Brain microvascular endothelial cell (primary cell): ENCODE results near the gene PPFIA4.
A peak's percentile ranks its signal among the peaks of the same experiment; 100 is the strongest.

ENCODE experiments used
- DNase-seq: peaks from one replicate; pipeline ENCODE4 v3.0.0-alpha.2; 2020
- H3K27ac ChIP-seq: fragments of 250-450 bp; sonication (Bioruptor Pico); 2 replicates; pipeline ENCODE4 v1.5.1; 2020; ENCODE audit warnings: mild to moderate bottlenecking, moderate library complexity
- H3K27me3 ChIP-seq: fragments of 250-450 bp; sonication (Bioruptor Pico); replicated peaks from 2 replicates; pipeline ENCODE4 v1.5.1; 2020; ENCODE audit warnings: mild to moderate bottlenecking
- H3K36me3 ChIP-seq: fragments of 250-450 bp; sonication (Bioruptor Pico); replicated peaks from 2 replicates; pipeline ENCODE4 v1.5.1; 2020; ENCODE audit warnings: mild to moderate bottlenecking
- H3K4me3 ChIP-seq: 2 replicates; pipeline ENCODE4 v1.5.1; 2011; ENCODE audit warnings: low read depth, mild to moderate bottlenecking, control low read depth, low read length, moderate library complexity
- in situ Hi-C: cut with HindIII; loops from 2 replicates; pipeline ENCODE4 v1.10.0; 2017; ENCODE audit warnings: low sequenced_read_pairs, low pct_ligation_motif_present
- TF ChIP-seq, protein P1 (sequence below): IDR thresholded peaks from 2 replicates; pipeline ENCODE4 v1.5.1; 2011; ENCODE audit warnings: low read depth, mild to moderate bottlenecking, moderate library complexity, low read length, control low read depth, inconsistent platforms; ENCODE audit errors: missing control alignments

The PPFIA4 gene

DNA sequence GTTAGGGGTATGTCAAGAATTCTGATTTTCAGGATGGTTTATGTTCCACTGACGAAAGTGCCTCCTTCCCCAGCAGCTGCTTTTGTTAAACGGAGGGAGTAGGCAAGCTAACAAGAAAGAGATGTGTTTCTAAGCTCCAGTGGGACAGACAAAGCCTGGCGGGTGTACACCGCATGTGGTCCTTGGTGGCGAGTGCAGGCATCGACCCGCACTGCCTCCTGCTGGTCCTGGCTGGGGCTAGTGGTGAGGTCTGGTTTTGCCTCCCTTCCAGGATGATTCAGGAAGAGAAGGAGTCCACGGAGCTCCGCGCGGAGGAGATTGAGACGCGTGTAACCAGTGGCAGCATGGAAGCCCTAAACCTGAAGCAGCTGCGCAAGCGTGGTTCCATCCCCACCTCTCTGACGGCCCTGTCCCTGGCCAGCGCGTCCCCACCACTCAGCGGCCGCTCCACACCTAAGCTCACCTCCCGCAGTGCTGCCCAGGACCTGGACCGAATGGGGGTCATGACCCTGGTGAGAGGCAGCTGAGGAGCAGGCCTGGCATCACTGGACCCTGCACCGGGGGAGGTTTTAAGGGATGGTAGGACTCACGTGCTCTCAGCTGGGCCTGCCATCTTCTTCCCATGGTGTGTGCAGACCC, 29.0 kb downstream of the PPFIA4 start:
- no peak overlapping the region for H3K4me3 ChIP-seq
- no peak overlapping the region for H3K27ac ChIP-seq
- in situ Hi-C loops, result no loop called here
- no peaks in the 10 kb centered on the region for H3K36me3 ChIP-seq
- H3K27me3 ChIP-seq, result peaks cover 9% of the 10 kb centered on the region
- DNase-seq, result no peak
- TF ChIP-seq, protein P1, sequence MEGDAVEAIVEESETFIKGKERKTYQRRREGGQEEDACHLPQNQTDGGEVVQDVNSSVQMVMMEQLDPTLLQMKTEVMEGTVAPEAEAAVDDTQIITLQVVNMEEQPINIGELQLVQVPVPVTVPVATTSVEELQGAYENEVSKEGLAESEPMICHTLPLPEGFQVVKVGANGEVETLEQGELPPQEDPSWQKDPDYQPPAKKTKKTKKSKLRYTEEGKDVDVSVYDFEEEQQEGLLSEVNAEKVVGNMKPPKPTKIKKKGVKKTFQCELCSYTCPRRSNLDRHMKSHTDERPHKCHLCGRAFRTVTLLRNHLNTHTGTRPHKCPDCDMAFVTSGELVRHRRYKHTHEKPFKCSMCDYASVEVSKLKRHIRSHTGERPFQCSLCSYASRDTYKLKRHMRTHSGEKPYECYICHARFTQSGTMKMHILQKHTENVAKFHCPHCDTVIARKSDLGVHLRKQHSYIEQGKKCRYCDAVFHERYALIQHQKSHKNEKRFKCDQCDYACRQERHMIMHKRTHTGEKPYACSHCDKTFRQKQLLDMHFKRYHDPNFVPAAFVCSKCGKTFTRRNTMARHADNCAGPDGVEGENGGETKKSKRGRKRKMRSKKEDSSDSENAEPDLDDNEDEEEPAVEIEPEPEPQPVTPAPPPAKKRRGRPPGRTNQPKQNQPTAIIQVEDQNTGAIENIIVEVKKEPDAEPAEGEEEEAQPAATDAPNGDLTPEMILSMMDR, result peak; percentile 17

DNA sequence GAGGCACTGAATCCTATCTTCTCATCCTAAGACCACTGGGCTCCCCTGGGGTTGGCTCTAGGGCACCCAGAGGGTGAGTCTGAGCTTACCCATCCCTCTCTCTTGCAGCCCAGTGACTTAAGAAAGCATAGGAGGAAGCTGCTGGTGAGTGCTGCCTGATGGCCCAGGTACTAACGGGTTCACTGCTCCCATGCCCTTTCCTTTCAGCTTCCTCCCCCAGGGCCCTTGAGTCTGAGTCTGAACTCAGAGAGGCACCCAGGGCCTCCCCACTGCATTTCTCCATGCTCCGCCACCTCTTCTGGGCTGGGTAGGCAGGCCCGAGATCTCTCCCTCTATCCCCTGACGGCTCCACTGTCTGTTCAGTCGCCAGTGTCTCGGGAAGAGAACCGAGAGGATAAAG, 29.7 kb downstream of the PPFIA4 start:
- Histone ChIP-seq H3K4me3 (no peak overlapping the region), H3K27me3 (peaks cover 9% of the 10 kb centered on the region), H3K36me3 (no peaks in the 10 kb centered on the region), H3K27ac (no peak overlapping the region)
- in situ Hi-C loops, result no loop called here
- no peak for DNase-seq
- TF ChIP-seq, protein P1, result no peak

DNA sequence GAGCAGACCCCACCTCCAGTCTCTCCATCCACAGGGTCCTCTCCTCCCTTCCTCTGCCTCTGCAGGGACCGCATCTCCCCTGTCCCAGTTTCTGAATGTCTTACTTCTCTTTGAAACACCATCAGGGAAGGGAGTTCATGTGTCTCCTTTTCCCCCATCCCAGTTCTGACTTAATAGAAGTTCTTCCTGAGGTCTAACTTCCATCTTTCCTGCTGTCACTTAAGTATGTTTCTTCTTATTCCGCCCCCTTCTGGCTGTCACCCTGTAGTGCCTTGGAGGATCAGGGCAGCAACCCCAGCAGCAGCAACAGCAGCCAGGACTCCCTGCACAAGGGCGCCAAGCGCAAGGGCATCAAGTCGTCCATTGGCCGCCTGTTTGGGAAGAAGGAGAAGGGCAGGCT, 30.2 kb downstream of the PPFIA4 start:
- TF ChIP-seq, protein P1, result peak; percentile 26
- no peak overlapping the region for H3K4me3 ChIP-seq
- in situ Hi-C loops, result no loop called here
- DNase-seq, result no peak
- H3K36me3 ChIP-seq, result no peaks in the 10 kb centered on the region
- peaks cover 9% of the 10 kb centered on the region for H3K27me3 ChIP-seq
- H3K27ac ChIP-seq, result no peak overlapping the region

DNA sequence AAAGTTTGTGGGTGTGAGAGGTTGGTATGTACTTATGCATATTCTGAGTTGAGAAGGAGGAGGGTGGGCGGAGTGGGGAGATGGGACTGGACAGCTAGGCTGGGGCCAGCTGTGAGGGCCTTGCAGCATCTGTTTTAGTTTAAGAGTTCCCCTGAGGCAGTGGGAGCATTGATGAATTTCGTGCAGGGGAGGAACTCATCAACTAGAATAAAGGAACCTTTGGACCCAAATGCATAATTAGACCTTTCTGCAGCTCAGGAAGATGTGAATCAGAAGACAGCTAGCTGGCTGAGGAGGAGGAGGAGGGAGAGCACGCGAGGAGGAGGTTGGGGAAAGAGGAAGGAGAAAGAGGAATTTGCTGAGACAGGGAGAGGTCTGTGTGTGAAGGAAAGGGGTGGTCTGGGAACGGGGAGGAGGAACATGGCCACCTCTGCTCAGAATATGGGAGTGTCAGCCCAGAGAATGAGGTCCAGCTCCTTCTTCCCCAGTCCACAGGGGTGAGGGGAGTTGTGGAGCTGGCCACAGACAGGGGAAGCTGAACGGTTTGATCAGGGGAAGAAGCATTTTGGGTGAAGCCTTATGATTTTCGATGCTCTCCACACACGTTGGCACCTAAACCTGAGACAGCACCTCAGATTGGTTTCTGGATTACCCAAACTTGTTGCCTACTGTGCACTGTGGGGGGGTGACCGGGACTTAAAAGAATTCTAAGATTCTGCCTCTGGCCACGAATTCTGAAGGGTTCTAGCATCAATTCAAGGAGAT, 31.8 kb downstream of the PPFIA4 start:
- in situ Hi-C loops, result no loop called here
- TF ChIP-seq, protein P1, result no peak
- DNase-seq, result no peak
- Histone ChIP-seq H3K27me3 (peaks cover 5% of the 10 kb centered on the region), H3K36me3 (no peaks in the 10 kb centered on the region), H3K27ac (no peak overlapping the region), H3K4me3 (no peak overlapping the region)

DNA sequence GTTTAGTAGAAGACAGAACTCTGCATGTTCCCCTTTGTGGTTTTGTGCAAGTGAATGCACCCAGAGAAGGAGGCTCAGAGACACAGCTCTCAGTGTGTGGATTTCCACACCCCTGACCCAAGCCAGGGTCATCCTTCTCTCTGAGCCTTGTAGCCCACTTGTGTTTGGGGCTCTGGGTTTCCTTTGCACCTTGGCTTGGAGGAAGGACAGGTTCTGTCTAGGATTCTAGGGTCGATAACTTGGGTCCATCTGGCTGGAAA, 32.3 kb downstream of the PPFIA4 start:
- DNase-seq, result no peak
- in situ Hi-C loops, result no loop called here
- H3K27ac ChIP-seq, result no peak overlapping the region
- H3K27me3 ChIP-seq, result peaks cover 5% of the 10 kb centered on the region
- no peak overlapping the region for H3K4me3 ChIP-seq
- TF ChIP-seq, protein P1, result no peak
- H3K36me3 ChIP-seq, result no peaks in the 10 kb centered on the region
